Measurements from ENCODE around the gene GIGYF2. TPM values are rescaled to one million over a fixed set of nuclear protein-coding genes. Genes with fewer than 3 reads are reported as not detected.
A peak's percentile ranks its signal among the peaks of the same experiment; 100 is the strongest.
"Not testable (repeated sequence)": the region's sequence is repeated elsewhere in the genome, so short reads cannot be mapped to it uniquely, and the experiment has no call there.

The GIGYF2 gene
- total and polyA plus RNA-seq, 12 donors, result 9.9 to 71.7 (median 66.1) TPM

DNA sequence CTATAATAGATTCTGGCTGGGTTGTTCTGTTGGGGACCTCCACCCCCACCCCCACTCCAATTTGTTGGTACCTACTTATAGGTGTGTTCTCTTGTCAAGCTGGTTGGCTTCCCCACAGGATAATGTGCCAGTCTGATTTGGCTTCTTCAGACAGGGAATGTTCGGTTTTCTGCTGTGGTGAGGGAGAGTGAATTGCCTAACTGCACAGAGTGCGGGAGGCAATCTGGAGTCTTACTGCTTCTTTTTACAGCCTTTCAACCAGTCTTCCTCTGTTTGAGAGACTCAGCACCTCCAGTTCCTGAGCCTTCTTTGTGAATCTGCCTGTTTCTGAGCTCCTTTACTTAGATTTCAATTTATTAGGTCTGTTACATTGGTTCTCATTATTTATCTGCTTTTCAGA is 145.6 kb downstream of the GIGYF2 start:
- TF ChIP-seq, protein P1, sequence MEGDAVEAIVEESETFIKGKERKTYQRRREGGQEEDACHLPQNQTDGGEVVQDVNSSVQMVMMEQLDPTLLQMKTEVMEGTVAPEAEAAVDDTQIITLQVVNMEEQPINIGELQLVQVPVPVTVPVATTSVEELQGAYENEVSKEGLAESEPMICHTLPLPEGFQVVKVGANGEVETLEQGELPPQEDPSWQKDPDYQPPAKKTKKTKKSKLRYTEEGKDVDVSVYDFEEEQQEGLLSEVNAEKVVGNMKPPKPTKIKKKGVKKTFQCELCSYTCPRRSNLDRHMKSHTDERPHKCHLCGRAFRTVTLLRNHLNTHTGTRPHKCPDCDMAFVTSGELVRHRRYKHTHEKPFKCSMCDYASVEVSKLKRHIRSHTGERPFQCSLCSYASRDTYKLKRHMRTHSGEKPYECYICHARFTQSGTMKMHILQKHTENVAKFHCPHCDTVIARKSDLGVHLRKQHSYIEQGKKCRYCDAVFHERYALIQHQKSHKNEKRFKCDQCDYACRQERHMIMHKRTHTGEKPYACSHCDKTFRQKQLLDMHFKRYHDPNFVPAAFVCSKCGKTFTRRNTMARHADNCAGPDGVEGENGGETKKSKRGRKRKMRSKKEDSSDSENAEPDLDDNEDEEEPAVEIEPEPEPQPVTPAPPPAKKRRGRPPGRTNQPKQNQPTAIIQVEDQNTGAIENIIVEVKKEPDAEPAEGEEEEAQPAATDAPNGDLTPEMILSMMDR (IDR thresholded peaks at IDR 0.05), result no peak
- Histone ChIP-seq H3K27ac (no peak overlapping the region), H3K9me3 (no peaks in the 10 kb centered on the region), H3K4me3 (no peak overlapping the region), H3K27me3 (no peaks in the 10 kb centered on the region), H3K36me3 (peaks cover 0 to 88% (median 32%) of the 10 kb centered on the region in 9 donors), H3K4me1 (peaks cover 0 to 43% (median 25%) of the 10 kb centered on the region in 9 donors)
- intact Hi-C loops (cut with DNase I), result no loop called here
- ATAC-seq (peak in 1 of 8 donors; percentile 23), DNase-seq (no peak)
- 30 to 57% methylated on average over 2 of the region's 2 CpGs for WGBS, 2 donors

DNA sequence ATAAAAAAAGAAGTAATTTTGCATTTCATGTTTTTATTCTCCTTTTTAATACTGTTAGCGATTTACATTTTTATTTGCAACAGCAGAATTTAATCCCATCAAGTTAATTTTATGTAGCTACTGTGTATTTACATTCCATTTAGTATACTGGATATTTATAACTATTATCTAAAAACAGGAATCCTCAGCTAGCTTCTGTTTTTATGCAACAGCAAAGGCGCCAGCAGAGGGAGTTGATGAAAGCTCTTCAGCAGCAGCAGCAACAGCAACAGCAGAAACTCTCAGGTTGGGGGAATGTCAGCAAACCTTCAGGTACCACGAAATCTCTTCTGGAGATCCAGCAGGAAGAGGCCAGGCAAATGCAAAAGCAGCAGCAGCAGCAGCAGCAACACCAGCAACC is 146.7 kb downstream of the GIGYF2 start:
- 64 to 74% methylated on average over 3 of the region's 3 CpGs for WGBS, 2 donors
- Histone ChIP-seq H3K4me1 (peaks cover 0 to 32% (median 14%) of the 10 kb centered on the region in 9 donors), H3K36me3 (peaks cover 0 to 96% (median 41%) of the 10 kb centered on the region in 9 donors), H3K4me3 (no peak overlapping the region), H3K9me3 (no peaks in the 10 kb centered on the region), H3K27me3 (no peaks in the 10 kb centered on the region), H3K27ac (no peak overlapping the region)
- DNase-seq, result peak in 1 of 2 donors; percentile 12
- TF ChIP-seq, protein P1 (IDR thresholded peaks at IDR 0.05), result peak in 7 of 9 donors; percentile 21 to 53 (median 41)
- intact Hi-C loops (cut with DNase I), result no loop called here
- peak in 1 of 8 donors; percentile 46 for ATAC-seq

DNA sequence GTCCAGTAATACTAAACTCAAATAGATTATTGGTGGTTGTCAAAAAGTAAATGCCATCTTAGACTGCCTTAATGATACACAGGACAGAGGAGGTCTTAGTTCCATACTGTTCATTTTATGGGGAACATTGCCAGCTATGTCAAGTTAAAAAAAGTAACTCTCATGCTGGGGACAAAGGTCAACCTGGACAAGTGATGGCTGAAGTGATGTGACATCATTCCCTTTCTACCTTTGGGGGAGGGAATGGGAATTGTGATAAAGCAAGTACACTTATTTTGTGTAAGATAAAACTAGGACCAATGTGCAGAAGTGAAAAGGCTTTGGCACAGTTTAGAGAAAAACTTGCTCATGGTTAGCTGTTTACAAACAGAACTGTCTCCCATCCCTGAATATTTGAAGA is 148.9 kb downstream of the GIGYF2 start:
- Histone ChIP-seq H3K36me3 (peaks cover 0 to 99% (median 59%) of the 10 kb centered on the region in 9 donors), H3K27me3 (no peaks in the 10 kb centered on the region), H3K4me3 (no peak overlapping the region), H3K9me3 (no peaks in the 10 kb centered on the region), H3K4me1 (peaks cover 0 to 18% (median 0%) of the 10 kb centered on the region in 9 donors), H3K27ac (no peak overlapping the region)
- TF ChIP-seq, protein P1 (IDR thresholded peaks at IDR 0.05), result no peak
- intact Hi-C loops (cut with DNase I), result no loop called here
- no peak for ATAC-seq
- DNase-seq, result no peak

DNA sequence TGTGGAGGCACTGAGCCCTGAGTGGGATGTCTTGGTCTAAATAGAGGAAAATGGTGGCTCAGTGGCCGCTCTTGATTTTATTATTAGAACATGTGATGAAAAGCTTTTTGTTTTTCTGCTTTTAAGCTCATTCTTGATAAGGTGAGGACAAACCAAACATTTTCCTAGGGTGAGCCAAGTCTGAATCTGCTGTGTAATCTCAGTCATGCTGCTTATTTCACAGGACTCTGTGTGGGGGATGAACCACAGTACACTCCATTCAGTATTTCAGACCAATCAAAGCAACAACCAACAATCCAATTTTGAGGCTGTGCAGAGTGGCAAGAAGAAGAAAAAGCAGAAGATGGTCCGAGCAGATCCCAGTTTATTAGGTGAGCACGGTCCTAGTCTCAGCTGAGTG is 152.9 kb downstream of the GIGYF2 start:
- no peak for DNase-seq
- Histone ChIP-seq H3K27ac (no peak overlapping the region), H3K36me3 (peaks cover 0 to 98% (median 52%) of the 10 kb centered on the region in 9 donors), H3K9me3 (no peaks in the 10 kb centered on the region), H3K4me1 (peaks cover 0 to 26% (median 6%) of the 10 kb centered on the region in 9 donors), H3K27me3 (no peaks in the 10 kb centered on the region), H3K4me3 (no peak overlapping the region)
- TF ChIP-seq, protein P1 (IDR thresholded peaks at IDR 0.05), result no peak
- 77 to 81% methylated on average over 3 of the region's 3 CpGs for WGBS, 2 donors
- ATAC-seq, result no peak
- intact Hi-C loops (cut with DNase I), result loop anchor here in 8 of 10 donors (5.0 to 10.0 kb wide), 6 partner anchors 185 to 405 kb away; partner anchors contain the start of genes ATG16L1 (in 6 of the 8) and NEU2 (in 1 of the 8)

DNA sequence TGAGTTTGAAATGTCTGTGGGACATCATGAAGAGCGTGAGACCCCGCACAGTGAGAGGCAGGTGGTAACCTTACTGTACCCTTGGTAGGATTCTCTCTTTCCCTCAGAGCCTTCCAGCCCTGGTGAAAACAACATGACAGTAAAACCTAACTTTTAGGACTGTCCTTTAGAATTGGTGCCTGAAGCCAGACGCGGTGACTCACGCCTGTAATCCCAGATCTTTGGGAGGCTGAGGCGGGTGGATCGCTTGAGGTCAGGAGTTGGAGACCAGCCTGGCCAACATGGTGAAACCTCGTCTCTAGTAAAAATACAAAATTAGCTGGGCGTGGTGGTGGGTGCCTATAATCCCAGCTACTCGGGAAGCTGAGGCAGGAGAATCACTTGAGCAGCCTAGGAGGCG is 154.9 kb downstream of the GIGYF2 start:
- Histone ChIP-seq H3K4me1 (peaks cover 0 to 16% (median 0%) of the 10 kb centered on the region in 9 donors), H3K36me3 (peaks cover 0 to 98% (median 56%) of the 10 kb centered on the region in 9 donors)
- not testable (repeated sequence) for ATAC-seq, H3K4me3 ChIP-seq, H3K27ac ChIP-seq, DNase-seq, H3K9me3 ChIP-seq, H3K27me3 ChIP-seq
- 93 to 96% methylated on average over 11 of the region's 11 CpGs for WGBS, 2 donors
- intact Hi-C loops (cut with DNase I), result loop anchor here in 8 of 10 donors (2.0 to 10.0 kb wide), 7 partner anchors 183 to 403 kb away; partner anchors contain the start of genes ATG16L1 (in 7 of the 8) and NEU2 (in 1 of the 8)
